Natural killer cell treated with Interleukin-12 subunit alpha and Interleukin-12 subunit beta and Interleukin-15 and Interleukin-18, amount 100 ng/mL, for 72 hours (primary cell): ENCODE measurements around the gene TIMP2. TPM values are rescaled to one million over a fixed set of nuclear protein-coding genes. Genes with fewer than 3 reads are reported as not detected.
"Not testable (repeated sequence)": the region's sequence is repeated elsewhere in the genome, so short reads cannot be mapped to it uniquely, and the experiment has no call there.

ENCODE experiments used
- ATAC-seq, 2 donors: fragments of 150-1000 bp; cut with Tn5 transposase in 1 of 2; sonication (Bioruptor Pico), chemical (Tn5 transposase) in 1 of 2; 2 replicates each; pipeline ENCODE4 v1.10.0; 2021
- DNase-seq: peaks from one replicate; pipeline ENCODE4 v3.0.0; 2022; ENCODE audit warnings: low spot score
- H3K27ac Mint-ChIP-seq, 2 donors: 1 replicate in 1 of 2; 2 replicates in 1 of 2; pipeline ENCODE4 v1.8.0; 2022; ENCODE audit warnings: mixed read lengths in 2 of 2, mild to moderate bottlenecking in 1 of 2, moderate library complexity in 1 of 2
- H3K27me3 Mint-ChIP-seq, 2 donors: 1 replicate in 1 of 2; 2 replicates in 1 of 2; pipeline ENCODE4 v1.8.0; 2022; ENCODE audit warnings: mixed read lengths in 2 of 2
- H3K36me3 Mint-ChIP-seq: one replicate; pipeline ENCODE4 v1.8.0; 2022; ENCODE audit warnings: mixed read lengths
- H3K4me1 Mint-ChIP-seq, 2 donors: 1 replicate in 1 of 2; 2 replicates in 1 of 2; pipeline ENCODE4 v1.8.0; 2022; ENCODE audit warnings: low read depth in 2 of 2, mixed read lengths in 2 of 2, mild to moderate bottlenecking in 1 of 2
- H3K4me3 Mint-ChIP-seq: one replicate; pipeline ENCODE4 v1.8.0; 2022; ENCODE audit warnings: mixed read lengths
- H3K9me3 Mint-ChIP-seq: 2 replicates; pipeline ENCODE4 v1.8.0; 2022; ENCODE audit warnings: mixed read lengths
- total RNA-seq, 2 donors: library from RNA; stranded (reverse); gene quantifications; one replicate each; pipeline ENCODE4 v1.2.3, GENCODE V29; 2022

TIMP2 gene
- total RNA-seq, 2 donors from 2014 or later: 0.43 TPM; not detected in 1

DNA sequence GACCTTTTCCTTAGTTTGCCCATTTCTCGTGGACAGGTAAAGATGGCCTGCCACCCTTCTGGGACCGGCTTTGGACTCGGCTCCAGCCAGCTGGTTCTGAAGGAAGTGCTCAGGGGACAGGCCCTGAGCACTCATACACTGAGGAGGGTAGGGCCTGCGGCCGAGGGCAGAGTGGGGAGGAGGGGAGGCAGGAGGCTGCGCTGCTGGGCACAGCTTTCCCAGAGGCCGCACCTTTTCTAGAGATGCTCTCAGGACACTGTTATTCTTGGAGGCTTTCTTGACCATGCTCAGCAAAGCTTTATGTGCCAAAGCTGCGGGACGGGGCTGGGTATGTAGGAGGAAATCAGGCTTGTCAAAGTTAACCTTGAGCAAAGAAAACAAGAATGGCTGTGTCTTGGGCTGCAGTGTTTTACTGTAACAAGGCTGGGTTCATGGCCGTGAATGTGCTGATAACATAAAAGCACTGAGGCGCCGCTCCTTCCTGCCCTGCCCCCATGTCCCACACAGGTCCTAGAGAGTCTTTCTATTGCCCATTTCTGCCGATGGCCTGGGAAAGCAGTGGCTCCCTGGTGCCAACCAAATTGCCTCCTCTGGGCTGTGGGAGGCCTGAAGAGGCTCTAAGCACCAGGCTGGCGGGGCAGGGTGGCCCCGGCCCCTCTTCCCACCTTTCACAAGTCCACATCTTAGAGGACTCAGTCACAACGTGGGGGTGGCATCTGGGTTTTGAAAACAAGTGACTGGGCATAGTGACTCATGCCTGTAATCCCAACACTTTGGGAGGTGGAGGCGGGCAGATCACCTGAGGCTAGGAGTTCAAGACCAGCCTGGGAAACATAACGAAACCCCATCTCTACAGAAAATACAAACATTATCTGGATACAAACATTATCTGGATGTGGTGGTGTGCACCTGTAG is 22.3 kb upstream of the TIMP2 start:
- Mint-ChIP-seq H3K4me1 (no peaks in the 10 kb centered on the region), H3K4me3 (no peak overlapping the region), H3K27me3 (peaks cover 0 to 6% of the 10 kb centered on the region in 2 donors), H3K36me3 (no peaks in the 10 kb centered on the region), H3K9me3 (no peaks in the 10 kb centered on the region), H3K27ac (no peak overlapping the region)
- ATAC-seq (no peak), DNase-seq (no peak)

GRCh38 chr17:78946631-78947030 is 21.4 kb upstream of the TIMP2 start:
- no peaks in the 10 kb centered on the region for H3K36me3 Mint-ChIP-seq
- no peak overlapping the region for H3K27ac Mint-ChIP-seq
- no peak overlapping the region for H3K4me3 Mint-ChIP-seq
- DNase-seq (no peak), ATAC-seq (no peak)
- H3K9me3 Mint-ChIP-seq: no peaks in the 10 kb centered on the region
- peaks cover 0 to 6% of the 10 kb centered on the region in 2 donors for H3K27me3 Mint-ChIP-seq
- no peaks in the 10 kb centered on the region for H3K4me1 Mint-ChIP-seq

DNA sequence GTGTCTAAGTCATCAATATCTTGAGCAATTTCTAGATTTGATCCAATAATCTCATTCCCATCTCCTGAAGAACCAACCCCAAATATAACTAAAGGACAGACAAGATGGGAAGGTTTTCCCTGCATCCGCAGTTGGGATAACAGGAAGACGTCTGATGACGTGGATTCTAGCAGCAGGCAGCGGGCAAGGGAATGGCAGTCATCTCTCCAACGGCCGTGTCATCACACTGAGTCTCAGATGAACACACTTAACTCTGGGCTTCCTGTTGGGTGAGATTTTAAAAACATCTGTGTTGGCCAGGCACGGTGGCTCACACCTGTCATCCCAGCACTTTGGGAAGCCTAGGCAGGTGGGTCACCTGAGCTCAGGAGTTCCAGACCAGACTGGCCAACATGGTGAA is 20.9 kb upstream of the TIMP2 start:
- no peak for ATAC-seq
- no peaks in the 10 kb centered on the region for H3K4me1 Mint-ChIP-seq

GRCh38 chr17:78945455-78945854 is 20.3 kb upstream of the TIMP2 start:
- H3K9me3 Mint-ChIP-seq, H3K4me3 Mint-ChIP-seq, H3K4me1 Mint-ChIP-seq, ATAC-seq, H3K27me3 Mint-ChIP-seq, H3K27ac Mint-ChIP-seq, H3K36me3 Mint-ChIP-seq, DNase-seq: not testable (repeated sequence)

More for the DNA sequence above, 20.9 kb upstream of the TIMP2 start:
- no peaks in the 10 kb centered on the region for H3K9me3 Mint-ChIP-seq
- DNase-seq: no peak
- H3K27ac Mint-ChIP-seq: no peak overlapping the region
- H3K36me3 Mint-ChIP-seq: no peaks in the 10 kb centered on the region
- peaks cover 0 to 6% of the 10 kb centered on the region in 2 donors for H3K27me3 Mint-ChIP-seq
- no peak overlapping the region for H3K4me3 Mint-ChIP-seq

- Mint-ChIP-seq H3K36me3 (no peaks in the 10 kb centered on the region), H3K27me3 (peaks cover 0 to 6% of the 10 kb centered on the region in 2 donors), H3K4me1 (no peaks in the 10 kb centered on the region), H3K4me3 (no peak overlapping the region), H3K9me3 (no peaks in the 10 kb centered on the region), H3K27ac (no peak overlapping the region)
- ATAC-seq (no peak), DNase-seq (no peak)
Measured at GRCh38 chr17:78944956-78945355, 19.8 kb upstream of the TIMP2 start.

DNA sequence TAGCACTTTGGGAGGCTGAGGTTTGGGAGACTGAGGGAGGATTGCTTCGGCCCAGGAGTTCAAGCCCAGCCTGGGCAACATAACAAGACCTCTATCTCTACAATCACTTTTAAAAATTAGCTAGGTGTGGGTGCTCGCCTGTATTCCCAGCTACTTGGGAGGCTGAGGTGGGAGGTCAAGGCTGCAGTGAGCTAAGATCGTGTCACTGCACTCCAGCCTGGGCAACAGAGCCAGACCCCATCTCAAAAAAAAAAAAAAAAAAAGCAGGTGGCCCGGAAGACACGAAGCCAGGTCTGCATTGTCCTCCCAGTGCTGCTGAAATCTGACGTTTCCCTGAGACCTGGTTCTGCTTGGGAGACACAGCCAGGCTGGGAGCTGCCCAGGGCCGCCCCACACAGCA is 18.8 kb upstream of the TIMP2 start:
- H3K9me3 Mint-ChIP-seq: no peaks in the 10 kb centered on the region
- no peak for ATAC-seq
- H3K27me3 Mint-ChIP-seq: peaks cover 0 to 6% of the 10 kb centered on the region in 2 donors

GRCh38 chr17:78940708-78941107 is 15.5 kb upstream of the TIMP2 start:
- H3K36me3 Mint-ChIP-seq: no peaks in the 10 kb centered on the region
- no peak for ATAC-seq
- H3K27ac Mint-ChIP-seq: no peak overlapping the region
- DNase-seq: no peak
- H3K4me1 Mint-ChIP-seq: no peaks in the 10 kb centered on the region
- no peaks in the 10 kb centered on the region for H3K9me3 Mint-ChIP-seq
- H3K27me3 Mint-ChIP-seq: peaks cover 0 to 3% of the 10 kb centered on the region in 2 donors
- H3K4me3 Mint-ChIP-seq: no peak overlapping the region

More for the DNA sequence above, 18.8 kb upstream of the TIMP2 start:
- Mint-ChIP-seq H3K4me1 (no peaks in the 10 kb centered on the region), H3K4me3 (no peak overlapping the region), H3K36me3 (no peaks in the 10 kb centered on the region), H3K27ac (no peak overlapping the region)
- no peak for DNase-seq

DNA sequence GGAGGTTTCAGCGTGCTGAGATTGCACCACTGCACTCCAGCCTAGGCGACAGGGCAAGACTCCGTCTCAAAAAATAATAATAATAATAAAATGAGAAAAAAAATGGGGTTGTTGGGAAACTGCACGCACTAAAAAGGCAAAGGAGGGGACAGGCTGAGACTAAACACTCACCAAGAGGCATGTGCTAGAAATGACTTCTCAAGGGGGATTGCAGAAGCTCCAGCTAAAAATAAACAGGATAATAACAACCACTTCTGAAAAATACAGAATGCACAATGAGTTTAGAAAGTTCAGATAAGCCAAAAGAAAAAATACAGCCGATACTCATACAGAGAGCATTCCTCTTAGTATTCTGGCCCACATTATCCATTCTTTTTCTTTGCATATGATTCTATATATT is 15.1 kb upstream of the TIMP2 start:
- ATAC-seq (no peak), DNase-seq (no peak)
- no peaks in the 10 kb centered on the region for H3K36me3 Mint-ChIP-seq
- H3K4me3 Mint-ChIP-seq: no peak overlapping the region
- H3K27ac Mint-ChIP-seq: no peak overlapping the region
- H3K4me1 Mint-ChIP-seq: no peaks in the 10 kb centered on the region
- H3K9me3 Mint-ChIP-seq: no peaks in the 10 kb centered on the region
- H3K27me3 Mint-ChIP-seq: peaks cover 0 to 3% of the 10 kb centered on the region in 2 donors

- H3K27me3 Mint-ChIP-seq: peaks cover 0 to 3% of the 10 kb centered on the region in 2 donors
- H3K4me1 Mint-ChIP-seq: peaks cover 0 to under 1% of the 10 kb centered on the region in 2 donors
- ATAC-seq: no peak
- H3K9me3 Mint-ChIP-seq: no peaks in the 10 kb centered on the region
- DNase-seq: no peak
- H3K27ac Mint-ChIP-seq: no peak overlapping the region
- H3K4me3 Mint-ChIP-seq: no peak overlapping the region
- H3K36me3 Mint-ChIP-seq: no peaks in the 10 kb centered on the region
Measured at GRCh38 chr17:78939615-78940014, 14.4 kb upstream of the TIMP2 start.

- H3K36me3 Mint-ChIP-seq: no peaks in the 10 kb centered on the region
- no peak overlapping the region for H3K27ac Mint-ChIP-seq
- no peak overlapping the region for H3K4me3 Mint-ChIP-seq
- H3K4me1 Mint-ChIP-seq: peaks cover 7 to 10% of the 10 kb centered on the region in 2 donors
- H3K9me3 Mint-ChIP-seq: no peaks in the 10 kb centered on the region
- ATAC-seq (no peak), DNase-seq (no peak)
- H3K27me3 Mint-ChIP-seq: no peaks in the 10 kb centered on the region
Measured at GRCh38 chr17:78937561-78937960, 12.4 kb upstream of the TIMP2 start.

GRCh38 chr17:78935419-78936323 is 10.5 kb upstream of the TIMP2 start:
- Mint-ChIP-seq H3K4me3 (no peak overlapping the region), H3K4me1 (peaks cover 7 to 10% of the 10 kb centered on the region in 2 donors), H3K27ac (no peak overlapping the region), H3K36me3 (no peaks in the 10 kb centered on the region), H3K27me3 (no peaks in the 10 kb centered on the region), H3K9me3 (no peaks in the 10 kb centered on the region)
- DNase-seq: no peak
- ATAC-seq: no peak

DNA sequence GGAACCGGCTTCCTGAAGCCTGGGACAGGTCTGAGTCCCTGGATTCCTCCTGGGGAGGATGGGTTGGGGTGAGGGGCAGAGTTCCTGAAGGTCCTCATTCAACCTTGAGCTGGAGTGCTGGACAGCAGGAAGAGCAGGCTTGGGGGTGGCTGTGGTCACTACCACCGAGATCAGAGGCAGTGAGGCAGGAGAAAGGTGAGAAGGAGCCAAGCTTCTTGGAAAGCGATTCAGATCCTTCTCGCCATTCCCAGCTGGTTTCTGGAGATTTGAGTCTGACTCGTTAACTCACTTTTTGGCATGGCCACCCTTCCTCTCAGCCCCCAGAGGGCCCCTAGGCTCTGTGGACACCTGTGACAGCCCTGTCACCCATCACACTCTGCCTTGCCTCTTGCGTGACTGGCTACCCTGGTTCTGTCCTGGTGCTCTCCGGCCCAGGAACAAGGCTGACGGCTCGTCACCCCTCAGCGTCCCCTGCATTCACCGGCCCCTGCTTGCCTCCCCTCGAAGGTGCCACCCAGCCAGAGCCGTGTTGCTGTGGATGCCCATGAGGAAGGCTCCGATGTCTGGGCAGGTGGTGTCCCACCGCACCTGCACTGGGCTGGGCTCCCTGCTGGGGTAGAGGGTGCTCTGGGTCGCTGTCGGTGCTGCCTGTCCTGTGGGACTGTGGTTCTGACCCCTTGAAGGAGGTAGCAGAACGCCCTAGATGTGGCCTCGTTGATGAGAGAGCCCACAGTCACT is 9.7 kb upstream of the TIMP2 start:
- Mint-ChIP-seq H3K4me1 (peaks cover 7 to 10% of the 10 kb centered on the region in 2 donors), H3K36me3 (no peaks in the 10 kb centered on the region), H3K4me3 (no peak overlapping the region), H3K27ac (no peak overlapping the region), H3K9me3 (no peaks in the 10 kb centered on the region), H3K27me3 (no peaks in the 10 kb centered on the region)
- DNase-seq: no peak
- no peak for ATAC-seq

DNA sequence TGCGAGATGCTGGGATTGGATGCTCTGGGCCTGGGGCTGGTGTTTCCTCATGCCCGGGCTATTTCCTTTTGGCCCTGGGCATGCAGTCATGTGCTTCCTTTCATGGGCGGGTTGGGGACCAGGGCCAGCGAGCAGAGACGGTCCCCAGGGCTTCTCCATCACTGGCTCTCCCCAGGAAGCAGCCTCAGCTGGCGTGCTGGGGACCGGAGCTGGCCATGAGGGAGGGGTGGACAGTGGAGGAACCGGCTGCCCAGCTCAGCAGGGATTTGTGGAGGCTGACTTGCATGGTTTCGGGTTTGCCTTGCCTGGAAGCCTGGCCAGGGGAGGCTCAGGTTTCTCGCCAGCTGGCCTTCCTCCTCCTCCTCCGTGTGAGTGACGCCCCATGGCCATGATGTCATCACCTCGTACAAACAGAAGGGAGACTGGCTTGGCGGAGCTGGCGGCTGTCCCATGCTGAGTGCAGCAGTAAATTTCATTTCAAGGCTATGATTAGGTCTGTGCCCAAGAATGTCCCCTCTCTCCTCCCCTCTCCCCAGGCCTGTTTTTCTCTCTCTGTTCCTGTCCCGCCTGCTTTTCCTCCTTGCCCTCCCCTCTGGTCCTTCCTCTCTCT is 8.9 kb upstream of the TIMP2 start:
- no peak for ATAC-seq
- peaks cover 7 to 10% of the 10 kb centered on the region in 2 donors for H3K4me1 Mint-ChIP-seq
- H3K27ac Mint-ChIP-seq: no peak overlapping the region
- H3K27me3 Mint-ChIP-seq: no peaks in the 10 kb centered on the region
- H3K9me3 Mint-ChIP-seq: no peaks in the 10 kb centered on the region
- no peak for DNase-seq
- no peak overlapping the region for H3K4me3 Mint-ChIP-seq
- no peaks in the 10 kb centered on the region for H3K36me3 Mint-ChIP-seq
